Endothelial cell of umbilical vein (primary cell): ENCODE measurements around the gene CCAR1. TPM values are rescaled to one million over a fixed set of nuclear protein-coding genes. Genes with fewer than 3 reads are reported as not detected.

ENCODE experiments used
- BruUV-seq: library from RNA; stranded (reverse); fragments of 400-500 nt; replicated peaks from 2 replicates; lab custom pipeline; 2021; lab: Mats Ljungman, UMichigan
- CTCF ChIA-PET: fragments of 300-600, 350-600 bp; sonication (Branson Sonifier 250); formaldehyde crosslinking; loops from one replicate; lab custom pipeline; 2021; ENCODE audit warnings: antibody characterized with exemption, inconsistent platforms; lab: Charles Lee
- POLR2A ChIA-PET: fragments of 300-600, 350-600 bp; sonication (Branson Sonifier 250); formaldehyde crosslinking; loops from one replicate; lab custom pipeline; 2021; ENCODE audit warnings: antibody characterized with exemption, inconsistent platforms; lab: Charles Lee
- DNase-seq: peaks from one replicate; pipeline ENCODE4 v3.0.0-alpha.2; 2011; ENCODE audit warnings: low read depth, low spot score
- FAIRE-seq: peaks from 2 replicates; lab custom pipeline; 2011; peaks lifted over from hg19 to GRCh38; lab: Jason Lieb, UNC
- H2AFZ ChIP-seq: 2 replicates; pipeline ENCODE4 v1.6.0; 2012; ENCODE audit warnings: low read depth, low read length, control low read depth, inconsistent platforms
- H3K27ac ChIP-seq: 2 replicates; pipeline ENCODE4 v1.5.1; 2011; ENCODE audit warnings: low read depth, mild to moderate bottlenecking, control low read depth, low read length, moderate library complexity; ENCODE audit not compliant: insufficient read depth
- H3K27me3 ChIP-seq, 2 experiments: 2 replicates each; pipeline versions ENCODE4 v1.6.0 to v1.6.1; 2011; ENCODE audit warnings: low read length in 2 of 2, mixed read lengths in 1 of 2; ENCODE audit not compliant: control insufficient read depth in 2 of 2, insufficient read depth in 2 of 2
- H3K36me3 ChIP-seq, 2 experiments: 2 replicates in 1 of 2; 3 replicates in 1 of 2; pipeline ENCODE4 v1.5.1; 2011; ENCODE audit warnings: low read length in 2 of 2, mild to moderate bottlenecking in 1 of 2, moderate library complexity in 1 of 2; ENCODE audit not compliant: control insufficient read depth in 2 of 2, insufficient read depth in 2 of 2; ENCODE audit errors: extremely low read depth in 1 of 2
- H3K4me1 ChIP-seq: 3 replicates; pipeline ENCODE4 v1.5.1; 2011; ENCODE audit warnings: mild to moderate bottlenecking, low read length; ENCODE audit not compliant: control insufficient read depth, insufficient read depth; ENCODE audit errors: extremely low read depth
- H3K4me2 ChIP-seq: 2 replicates; pipeline ENCODE4 v1.6.1; 2011; ENCODE audit warnings: low read length, control low read depth, mixed read lengths; ENCODE audit not compliant: insufficient read depth
- H3K4me3 ChIP-seq, 3 experiments: fragments of 200-600 bp in 1 of 3; sonication (generic), shearing (Covaris generic) in 1 of 3; replicated peaks in 1 of 3; 2 replicates each; pipeline ENCODE4 v1.5.1; 2011 to 2016; ENCODE audit warnings: control low read depth in 3 of 3, low read length in 3 of 3, mild to moderate bottlenecking in 2 of 3, inconsistent platforms in 1 of 3, low read depth in 1 of 3, moderate library complexity in 1 of 3; ENCODE audit not compliant: insufficient read depth in 1 of 3
- H3K79me2 ChIP-seq: 2 replicates; pipeline ENCODE4 v1.6.0; 2012; ENCODE audit warnings: low read length, inconsistent platforms; ENCODE audit not compliant: control insufficient read depth, insufficient read depth
- H3K9ac ChIP-seq: replicated peaks from 2 replicates; pipeline ENCODE3; 2011; ENCODE audit warnings: low read length, control low read depth; ENCODE audit not compliant: insufficient read depth; ENCODE audit errors: extremely low read depth
- H3K9me1 ChIP-seq: replicated peaks from 3 replicates; pipeline ENCODE4 v1.6.0; 2011; ENCODE audit warnings: mild to moderate bottlenecking, low read length; ENCODE audit not compliant: control insufficient read depth, insufficient read depth; ENCODE audit errors: extremely low read depth
- H3K9me3 ChIP-seq: replicated peaks from 2 replicates; pipeline ENCODE4 v1.5.1; 2012; ENCODE audit warnings: low read length, inconsistent platforms; ENCODE audit not compliant: control insufficient read depth, insufficient read depth
- H4K20me1 ChIP-seq: replicated peaks from 2 replicates; pipeline ENCODE3; 2011; ENCODE audit warnings: mild to moderate bottlenecking, low read length; ENCODE audit not compliant: control insufficient read depth, insufficient read depth; ENCODE audit errors: extremely low read depth
- EZH2 ChIP-seq: IDR thresholded peaks from 2 replicates; pipeline ENCODE4 v1.6.1; 2012; ENCODE audit warnings: borderline replicate concordance, low read depth, mild to moderate bottlenecking, moderate library complexity, low read length, inconsistent platforms; ENCODE audit not compliant: severe bottlenecking
- FOS ChIP-seq: IDR thresholded peaks from 2 replicates; pipeline ENCODE4 v1.6.1; 2011; ENCODE audit warnings: mild to moderate bottlenecking, low read length, moderate library complexity, borderline replicate concordance; ENCODE audit not compliant: insufficient read depth
- GATA2 ChIP-seq: IDR thresholded peaks from 2 replicates; pipeline ENCODE4 v1.7.0; 2011; ENCODE audit warnings: low read depth, mild to moderate bottlenecking, moderate library complexity, mixed read lengths, low read length; ENCODE audit not compliant: insufficient read length, insufficient read depth
- JUN ChIP-seq: IDR thresholded peaks from 2 replicates; pipeline ENCODE4 v1.6.1; 2011; ENCODE audit warnings: borderline replicate concordance, low read depth; ENCODE audit not compliant: insufficient read length, insufficient read depth
- MYC ChIP-seq: IDR thresholded peaks from one replicate; pipeline ENCODE4 v1.6.1; 2011; ENCODE audit warnings: mild to moderate bottlenecking, low read depth, low read length
- POLR2A ChIP-seq: IDR thresholded peaks from 2 replicates; pipeline ENCODE4 v1.6.1; 2012; ENCODE audit warnings: low read depth, mild to moderate bottlenecking, control low read depth, low read length
- POLR2AphosphoS5 ChIP-seq: IDR thresholded peaks from 2 replicates; pipeline ENCODE4 v1.6.1; 2012; ENCODE audit warnings: low read depth, mild to moderate bottlenecking, control low read depth, low read length, moderate library complexity; ENCODE audit not compliant: insufficient read depth
- dilution Hi-C: fragments of 300-500 bp; cut with MboI; formaldehyde crosslinking; loops from one replicate; pipeline ENCODE4 v1.15.0; 2019; ENCODE audit warnings: low sequenced_read_pairs; ENCODE audit not compliant: extremely low pct_ligation_motif_present
- intact Hi-C: fragments of 100-400 bp; cut with micrococcal nuclease; formaldehyde crosslinking; loops from one replicate; pipeline ENCODE4 v1.10.0; 2022
- polyA plus RNA-seq, 4 experiments: library from polyadenylated mRNA; depleted of rRNA in 3 of 4; stranded (reverse) in 3 of 4; unstranded in 1 of 4; fragments of >200 nt; gene quantifications; 2 replicates each; pipeline versions ENCODE4 v1.2.1 to v1.2.3, GENCODE V29; 2011 to 2012; ENCODE audit warnings: missing spikeins in 1 of 4
- total RNA-seq: library from RNA; stranded (reverse); gene quantifications from 2 replicates; pipeline ENCODE4 v1.2.3, GENCODE V29; 2021
- TF ChIP-seq, protein P1 (sequence below): IDR thresholded peaks from 2 replicates; pipeline ENCODE4 v1.6.1; 2011; ENCODE audit not compliant: insufficient read depth, insufficient read length
- TF ChIP-seq, protein P2 (sequence below), 2 donors: IDR thresholded peaks; 1 replicate in 1 of 2; 2 replicates in 1 of 2; pipeline ENCODE4 v1.5.1; 2011; ENCODE audit warnings: low read length in 2 of 2, mild to moderate bottlenecking in 2 of 2, moderate library complexity in 2 of 2, control low read depth in 1 of 2, inconsistent platforms in 1 of 2, low read depth in 1 of 2; ENCODE audit not compliant: insufficient read depth in 1 of 2; ENCODE audit errors: extremely low read depth in 1 of 2

Gene CCAR1
- total and polyA plus RNA-seq, 2 donors (not counting 3 experiments of a cell fraction or from before 2014, with no cell fraction given): 59.8 to 92.9 TPM

DNA sequence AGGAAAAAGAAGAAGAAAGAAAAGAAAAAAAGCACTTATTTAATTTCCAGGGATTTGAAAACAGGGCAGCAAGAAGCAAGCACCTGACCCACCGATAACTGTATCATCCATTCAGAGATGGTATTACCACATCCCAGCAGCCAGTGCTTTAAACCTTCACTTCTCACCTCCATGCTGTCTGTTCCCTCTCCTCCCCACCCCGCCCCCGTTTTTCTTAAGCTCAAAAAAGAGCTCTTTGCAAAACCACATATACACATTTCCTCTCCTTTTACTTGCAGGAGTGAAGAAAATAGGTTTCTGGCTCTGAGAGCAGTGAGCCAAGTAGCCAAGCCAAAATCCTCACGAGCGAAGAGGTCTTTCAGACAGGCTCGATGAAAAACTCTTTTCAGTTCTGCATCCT lies 108.5 kb downstream of the CCAR1 start:
- Histone ChIP-seq H3K9me3 (no peaks in the 10 kb centered on the region), H3K9ac (no peak overlapping the region), H3K27ac (no peak overlapping the region), H4K20me1 (no peaks in the 10 kb centered on the region), H3K9me1 (no peaks in the 10 kb centered on the region), H3K4me2 (no peak overlapping the region), H3K79me2 (no peaks in the 10 kb centered on the region), H3K4me1 (peaks cover 6% of the 10 kb centered on the region), H3K4me3 (no peak overlapping the region), H3K36me3 (no peaks in the 10 kb centered on the region), H3K27me3 (peaks cover 8 to 14% of the 10 kb centered on the region in 2 experiments), H2AFZ (no peak overlapping the region)
- FAIRE-seq (no peak), DNase-seq (no peak)
- dilution Hi-C loops (no loop called here), intact Hi-C loops (no loop called here)
- ChIA-PET POLR2A (no interaction called here), CTCF (interaction anchor here (0.6 kb wide), 1 partner anchor 27 kb away, joined by 3 read pairs; no protein-coding TSS in a partner anchor)
- no TSS peak for BruUV-seq
- TF ChIP-seq POLR2A (no peak), GATA2 (no peak), JUN (no peak), FOS (no peak), MYC (no peak), EZH2 (no peak), POLR2AphosphoS5 (no peak)
- TF ChIP-seq, protein P1, sequence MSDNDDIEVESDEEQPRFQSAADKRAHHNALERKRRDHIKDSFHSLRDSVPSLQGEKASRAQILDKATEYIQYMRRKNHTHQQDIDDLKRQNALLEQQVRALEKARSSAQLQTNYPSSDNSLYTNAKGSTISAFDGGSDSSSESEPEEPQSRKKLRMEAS: no peak
- TF ChIP-seq, protein P2, sequence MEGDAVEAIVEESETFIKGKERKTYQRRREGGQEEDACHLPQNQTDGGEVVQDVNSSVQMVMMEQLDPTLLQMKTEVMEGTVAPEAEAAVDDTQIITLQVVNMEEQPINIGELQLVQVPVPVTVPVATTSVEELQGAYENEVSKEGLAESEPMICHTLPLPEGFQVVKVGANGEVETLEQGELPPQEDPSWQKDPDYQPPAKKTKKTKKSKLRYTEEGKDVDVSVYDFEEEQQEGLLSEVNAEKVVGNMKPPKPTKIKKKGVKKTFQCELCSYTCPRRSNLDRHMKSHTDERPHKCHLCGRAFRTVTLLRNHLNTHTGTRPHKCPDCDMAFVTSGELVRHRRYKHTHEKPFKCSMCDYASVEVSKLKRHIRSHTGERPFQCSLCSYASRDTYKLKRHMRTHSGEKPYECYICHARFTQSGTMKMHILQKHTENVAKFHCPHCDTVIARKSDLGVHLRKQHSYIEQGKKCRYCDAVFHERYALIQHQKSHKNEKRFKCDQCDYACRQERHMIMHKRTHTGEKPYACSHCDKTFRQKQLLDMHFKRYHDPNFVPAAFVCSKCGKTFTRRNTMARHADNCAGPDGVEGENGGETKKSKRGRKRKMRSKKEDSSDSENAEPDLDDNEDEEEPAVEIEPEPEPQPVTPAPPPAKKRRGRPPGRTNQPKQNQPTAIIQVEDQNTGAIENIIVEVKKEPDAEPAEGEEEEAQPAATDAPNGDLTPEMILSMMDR (IDR thresholded peaks at IDR 0.05; ENCODE audit: extremely low read depth in 1 of 2, insufficient read depth in 1 of 2, low read depth in 1 of 2, low read length in 2 of 2): no peak
